GM10847 (cell line): ENCODE measurements around the gene KCNG2.

Source experiments
- POLR2A ChIP-seq: IDR thresholded peaks from 2 replicates; pipeline ENCODE4 v1.6.1; 2011; ENCODE audit not compliant: insufficient read length; ENCODE audit errors: extremely low read depth

KCNG2 gene, protein sequence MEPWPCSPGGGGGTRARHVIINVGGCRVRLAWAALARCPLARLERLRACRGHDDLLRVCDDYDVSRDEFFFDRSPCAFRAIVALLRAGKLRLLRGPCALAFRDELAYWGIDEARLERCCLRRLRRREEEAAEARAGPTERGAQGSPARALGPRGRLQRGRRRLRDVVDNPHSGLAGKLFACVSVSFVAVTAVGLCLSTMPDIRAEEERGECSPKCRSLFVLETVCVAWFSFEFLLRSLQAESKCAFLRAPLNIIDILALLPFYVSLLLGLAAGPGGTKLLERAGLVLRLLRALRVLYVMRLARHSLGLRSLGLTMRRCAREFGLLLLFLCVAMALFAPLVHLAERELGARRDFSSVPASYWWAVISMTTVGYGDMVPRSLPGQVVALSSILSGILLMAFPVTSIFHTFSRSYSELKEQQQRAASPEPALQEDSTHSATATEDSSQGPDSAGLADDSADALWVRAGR

GRCh38 chr18:79797518-79798345, at the start of gene KCNG2:
Gene KCNG2 (plus strand): TSS chr18:79797938. CDS start chr18:79863668, 65,730 bp downstream.
- TF ChIP-seq POLR2A = no peak

DNA sequence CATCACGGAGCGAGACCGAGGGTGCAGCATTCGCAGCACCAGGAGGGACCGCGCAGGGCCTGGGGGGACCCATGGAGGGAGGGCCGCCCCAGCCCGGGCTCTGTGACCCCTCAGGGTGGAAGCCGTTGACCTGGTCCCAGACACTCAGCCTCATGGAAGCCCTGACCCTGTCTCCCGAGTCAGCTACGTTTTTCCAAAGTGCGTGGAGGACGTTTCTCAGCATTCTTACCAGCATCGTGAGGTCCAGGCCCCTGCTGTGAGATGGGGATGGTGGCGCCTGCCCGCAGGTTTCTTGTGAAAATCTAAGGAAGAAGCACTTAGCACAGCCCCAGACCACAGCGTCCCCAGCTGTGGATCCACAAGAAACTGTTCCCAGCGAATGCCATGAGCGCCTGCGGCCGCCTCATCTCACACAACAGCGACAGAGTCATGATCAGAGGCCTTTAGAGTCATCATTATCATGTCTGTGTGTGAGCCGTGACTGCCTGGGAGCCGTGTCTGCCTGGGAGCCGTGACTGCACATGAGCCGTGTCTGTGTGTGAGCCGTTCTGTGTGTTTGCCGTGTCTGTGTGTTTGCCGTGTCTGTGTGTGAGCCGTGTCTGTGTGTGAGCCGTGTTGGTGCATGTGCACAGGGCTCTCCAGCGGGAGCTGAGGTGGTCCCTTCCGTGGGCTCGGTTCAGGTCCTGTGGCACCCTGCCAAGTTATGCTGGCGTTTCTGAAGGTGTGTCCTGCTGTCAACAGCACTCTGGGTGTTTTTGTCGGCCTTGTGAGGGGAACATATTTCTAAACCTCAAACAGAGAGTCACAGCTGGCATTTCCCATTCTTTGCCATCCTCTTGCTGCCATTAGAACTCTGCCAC, 49.2 kb upstream of the KCNG2 start:
- no peak for TF ChIP-seq POLR2A

GRCh38 chr18:79749251-79750191, 48.2 kb upstream of the KCNG2 start:
- no peak for TF ChIP-seq POLR2A

GRCh38 chr18:79750980-79751571, 46.7 kb upstream of the KCNG2 start:
- TF ChIP-seq POLR2A = no peak

GRCh38 chr18:79753391-79753851, 44.3 kb upstream of the KCNG2 start:
- no peak for TF ChIP-seq POLR2A

- TF ChIP-seq POLR2A = no peak
Observed at GRCh38 chr18:79754022-79754761, 43.5 kb upstream of the KCNG2 start.

DNA sequence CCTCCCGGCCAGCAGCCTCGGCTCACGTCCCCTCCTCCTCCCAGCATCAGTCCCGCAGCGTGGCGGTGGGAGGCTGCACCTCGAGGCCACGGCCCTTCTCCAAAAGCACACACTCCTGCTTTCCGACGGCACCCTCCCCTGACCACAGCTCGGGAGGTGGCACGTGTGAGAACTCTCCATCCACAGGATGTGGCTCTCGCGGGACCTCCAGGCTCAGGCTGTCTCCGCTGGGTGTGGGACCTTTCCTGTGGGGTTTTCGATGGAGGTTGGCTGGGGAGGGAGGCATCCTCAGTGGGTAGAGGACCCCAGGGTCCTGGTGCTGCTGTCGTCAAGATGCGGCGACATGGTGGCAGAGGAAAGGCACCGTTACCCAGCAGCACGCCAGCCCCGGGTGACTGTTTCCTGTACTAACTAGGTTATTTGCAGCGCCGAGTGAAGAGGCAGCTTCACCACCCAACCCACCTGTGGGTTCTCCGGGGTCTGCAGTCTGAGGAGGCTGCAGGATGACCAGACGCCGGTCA, 42.8 kb upstream of the KCNG2 start:
- no peak for TF ChIP-seq POLR2A

- TF ChIP-seq POLR2A = no peak
Observed at GRCh38 chr18:79755496-79756142, 42.1 kb upstream of the KCNG2 start.

DNA sequence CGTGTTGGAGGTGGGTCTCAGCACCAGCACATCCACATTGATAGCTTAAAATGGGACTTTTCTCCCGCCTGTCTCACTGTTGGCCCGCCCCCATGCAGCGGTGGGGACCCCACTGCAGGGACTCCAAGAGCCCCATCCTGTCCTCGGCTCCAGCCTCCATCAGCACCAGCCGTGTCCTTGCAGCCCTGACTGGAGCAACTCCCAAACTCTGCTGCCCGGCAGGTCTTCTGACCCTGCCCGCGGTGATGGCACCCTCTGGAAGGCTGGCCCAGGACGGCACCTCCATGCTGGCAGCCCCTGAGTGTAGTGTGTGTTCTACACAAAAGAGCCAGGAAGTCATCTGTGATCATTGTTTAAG, 41.6 kb upstream of the KCNG2 start:
- no peak for TF ChIP-seq POLR2A

DNA sequence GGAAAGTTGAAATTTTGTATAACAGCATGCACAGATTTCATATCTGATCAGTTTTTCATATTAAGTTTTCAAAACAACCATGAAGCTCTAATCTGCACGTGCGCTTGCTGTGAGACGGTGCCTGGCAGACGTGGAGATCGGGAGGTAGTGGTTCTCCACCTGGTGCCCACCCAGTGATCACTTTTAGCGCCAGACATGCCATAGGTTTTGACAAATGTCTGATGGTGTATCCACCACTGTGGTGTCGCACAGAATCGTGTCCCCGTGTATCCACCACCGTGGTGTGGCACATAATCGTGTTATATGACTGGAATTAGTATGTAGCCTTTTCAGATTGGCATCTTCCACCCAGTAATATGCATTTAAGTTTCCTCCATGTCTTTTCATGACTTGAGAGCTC, 40.9 kb upstream of the KCNG2 start:
- TF ChIP-seq POLR2A = no peak

- TF ChIP-seq POLR2A = no peak
Observed at GRCh38 chr18:79760348-79760747, 37.4 kb upstream of the KCNG2 start.

DNA sequence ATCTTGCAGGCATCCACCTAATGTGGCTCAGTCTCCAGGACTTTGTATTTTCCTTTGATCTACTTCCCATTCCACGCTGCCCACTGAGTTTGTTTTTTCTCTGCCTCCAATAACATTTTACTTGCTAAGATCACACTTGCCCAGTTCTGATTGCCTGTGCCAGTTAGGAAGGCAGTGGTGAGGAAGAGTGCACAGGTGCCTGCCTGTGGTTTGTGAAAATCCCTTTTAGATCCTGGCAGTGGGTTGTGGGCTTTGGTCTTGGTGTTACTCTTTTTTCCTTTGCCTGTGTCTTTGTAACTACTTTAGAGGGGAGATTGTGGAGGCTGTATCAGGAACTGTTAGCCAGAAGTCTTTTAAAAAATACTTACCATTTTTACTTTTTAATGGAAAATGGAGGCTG, 36.9 kb upstream of the KCNG2 start:
- no peak for TF ChIP-seq POLR2A

- no peak for TF ChIP-seq POLR2A
Observed at GRCh38 chr18:79763407-79763806, 34.3 kb upstream of the KCNG2 start.

DNA sequence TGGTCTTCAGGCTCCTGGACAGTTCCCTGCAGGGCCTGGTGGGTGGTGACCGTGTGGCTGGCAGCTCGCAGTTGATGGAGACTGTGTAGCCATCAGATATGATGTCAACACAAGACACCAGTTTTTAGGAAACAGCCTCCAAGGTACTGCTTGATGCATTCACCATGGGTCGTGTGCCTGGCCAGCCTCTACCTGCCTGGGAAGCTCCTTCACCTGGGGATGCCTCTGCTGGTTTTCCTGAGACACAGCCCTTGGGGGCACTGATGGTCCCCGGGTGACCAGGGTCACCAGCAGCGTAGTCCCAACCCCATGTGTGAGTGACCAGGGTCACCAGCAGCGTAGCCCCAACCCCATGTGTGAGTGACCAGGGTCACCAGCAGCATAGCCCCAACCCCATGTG, 33.6 kb upstream of the KCNG2 start:
- no peak for TF ChIP-seq POLR2A
